Epithelial cell of proximal tubule (primary cell): Measurements from ENCODE around the gene SHROOM4. TPM values are rescaled to one million over a fixed set of nuclear protein-coding genes. Genes with fewer than 3 reads are reported as not detected.

Source experiments
- DNase-seq: peaks from one replicate; pipeline ENCODE4 v3.0.0-alpha.2; 2011; ENCODE audit warnings: low read depth
- H3K4me3 ChIP-seq: 2 replicates; pipeline ENCODE4 v1.5.1; 2011; ENCODE audit warnings: low read depth, mild to moderate bottlenecking, low read length
- CTCF ChIP-seq: conservative IDR thresholded peaks from 2 replicates; pipeline ENCODE4 v1.5.1; 2012; ENCODE audit warnings: low read depth, mild to moderate bottlenecking, low read length
- total RNA-seq: library from RNA; depleted of rRNA; stranded (reverse); fragments of >200 nt; gene quantifications from 2 replicates; pipeline ENCODE4 v1.2.3, GENCODE V29; 2015

The SHROOM4 gene
- total RNA-seq, 1 donor from 2014 or later, result 4.2 TPM

- no peak for TF ChIP-seq CTCF
Observed at GRCh38 chrX:50613846-50614245, 200.1 kb downstream of the SHROOM4 start.

GRCh38 chrX:50609796-50610195 lies 204.2 kb downstream of the SHROOM4 start:
- TF ChIP-seq CTCF, result no peak
- no peak for DNase-seq

More at GRCh38 chrX:50613846-50614245, 200.1 kb downstream of the SHROOM4 start:
- H3K4me3 ChIP-seq, result no peak overlapping the region
- DNase-seq, result no peak

GRCh38 chrX:50606300-50606950 lies 207.6 kb downstream of the SHROOM4 start:
- no peak for TF ChIP-seq CTCF
- no peak for DNase-seq
- H3K4me3 ChIP-seq, result no peak overlapping the region

More at GRCh38 chrX:50609796-50610195, 204.2 kb downstream of the SHROOM4 start:
- H3K4me3 ChIP-seq, result no peak overlapping the region

- DNase-seq, result no peak
- H3K4me3 ChIP-seq, result no peak overlapping the region
- TF ChIP-seq CTCF, result no peak
Observed at GRCh38 chrX:50596056-50596455, 217.9 kb downstream of the SHROOM4 start.

GRCh38 chrX:50594788-50595187 lies 219.2 kb downstream of the SHROOM4 start:
- DNase-seq, result no peak
- no peak overlapping the region for H3K4me3 ChIP-seq
- TF ChIP-seq CTCF, result no peak

GRCh38 chrX:50586980-50587379 lies 227.0 kb downstream of the SHROOM4 start:
- no peak for TF ChIP-seq CTCF
- H3K4me3 ChIP-seq, result no peak overlapping the region
- no peak for DNase-seq

GRCh38 chrX:50586407-50586806 lies 227.6 kb downstream of the SHROOM4 start:
- no peak overlapping the region for H3K4me3 ChIP-seq
- no peak for TF ChIP-seq CTCF
- DNase-seq, result no peak
